ENCODE results near the gene SPG11.

Gene SPG11

DNA sequence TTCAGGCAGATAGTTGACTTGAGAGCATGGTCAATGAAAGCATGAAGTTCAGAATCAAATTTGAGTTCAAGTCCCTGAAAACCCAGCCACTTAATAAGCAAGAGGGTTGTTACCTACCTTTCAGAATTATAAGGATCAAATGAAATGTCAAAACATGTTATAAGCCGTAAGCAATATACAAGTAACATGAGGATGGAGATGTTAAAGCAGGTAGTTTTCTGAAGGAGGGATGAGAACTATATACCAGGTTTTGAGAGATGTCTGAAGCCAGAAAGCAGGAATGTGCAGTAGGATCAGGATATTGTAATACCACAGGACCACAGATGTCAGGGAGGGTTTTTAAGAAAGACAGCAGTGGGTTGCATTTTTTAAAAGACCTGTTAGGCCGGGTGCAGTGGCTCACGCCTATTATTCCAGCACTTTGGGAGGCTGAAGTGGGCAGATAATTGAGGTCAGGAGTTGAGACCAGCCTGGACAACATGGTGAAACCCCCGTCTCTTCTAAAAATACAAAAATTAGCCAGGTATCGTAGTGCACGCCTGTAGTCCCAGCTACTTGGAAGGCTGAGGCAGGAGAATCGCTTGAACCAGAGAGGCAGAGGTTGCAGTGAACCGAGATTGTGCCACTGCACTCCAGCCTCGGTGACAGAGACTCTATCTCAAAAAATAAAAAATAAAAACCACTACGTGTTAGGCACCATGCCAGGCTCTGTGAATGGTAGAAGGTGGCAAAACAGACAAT, 133.4 kb downstream of the SPG11 start:
- H3K4me1 ChIP-seq, result no peaks in the 10 kb centered on the region; the same call in 1 of the 2 replicates
- H3K27me3 ChIP-seq, result no peaks in the 10 kb centered on the region
- no peak overlapping the region for H3K4me3 ChIP-seq (ENCODE audit: low read depth, low read length)
- TF ChIP-seq, protein P1, sequence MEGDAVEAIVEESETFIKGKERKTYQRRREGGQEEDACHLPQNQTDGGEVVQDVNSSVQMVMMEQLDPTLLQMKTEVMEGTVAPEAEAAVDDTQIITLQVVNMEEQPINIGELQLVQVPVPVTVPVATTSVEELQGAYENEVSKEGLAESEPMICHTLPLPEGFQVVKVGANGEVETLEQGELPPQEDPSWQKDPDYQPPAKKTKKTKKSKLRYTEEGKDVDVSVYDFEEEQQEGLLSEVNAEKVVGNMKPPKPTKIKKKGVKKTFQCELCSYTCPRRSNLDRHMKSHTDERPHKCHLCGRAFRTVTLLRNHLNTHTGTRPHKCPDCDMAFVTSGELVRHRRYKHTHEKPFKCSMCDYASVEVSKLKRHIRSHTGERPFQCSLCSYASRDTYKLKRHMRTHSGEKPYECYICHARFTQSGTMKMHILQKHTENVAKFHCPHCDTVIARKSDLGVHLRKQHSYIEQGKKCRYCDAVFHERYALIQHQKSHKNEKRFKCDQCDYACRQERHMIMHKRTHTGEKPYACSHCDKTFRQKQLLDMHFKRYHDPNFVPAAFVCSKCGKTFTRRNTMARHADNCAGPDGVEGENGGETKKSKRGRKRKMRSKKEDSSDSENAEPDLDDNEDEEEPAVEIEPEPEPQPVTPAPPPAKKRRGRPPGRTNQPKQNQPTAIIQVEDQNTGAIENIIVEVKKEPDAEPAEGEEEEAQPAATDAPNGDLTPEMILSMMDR (IDR thresholded peaks at IDR 0.05; ENCODE audit: low read depth, low read length), result no peak
- H3K9me3 ChIP-seq, result no peaks in the 10 kb centered on the region
- H3K36me3 ChIP-seq, result peaks cover 8% of the 10 kb centered on the region
- DNase-seq, result no peak

DNA sequence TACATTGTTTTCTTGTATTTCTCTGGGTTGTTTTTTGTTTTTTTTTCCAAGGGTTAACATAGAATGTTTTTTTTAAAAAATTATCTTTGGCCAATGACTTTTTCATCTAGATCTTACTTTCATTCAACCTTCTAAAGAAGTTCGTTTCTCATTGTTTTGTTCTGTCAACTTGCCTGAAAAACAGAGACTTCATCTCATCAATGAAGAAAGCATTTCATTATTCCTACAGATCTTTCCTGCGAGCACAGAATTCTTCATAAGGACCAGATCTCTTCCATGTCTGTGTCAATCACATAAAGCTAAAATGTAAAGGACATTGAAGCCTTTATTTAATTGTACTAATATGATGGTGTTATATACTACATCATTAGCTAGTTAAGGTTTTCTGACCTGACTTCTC, 136.2 kb downstream of the SPG11 start:
- Histone ChIP-seq H3K27me3 (no peaks in the 10 kb centered on the region), H3K9me3 (no peaks in the 10 kb centered on the region), H3K4me1 (no peaks in the 10 kb centered on the region; the same call in 1 of the 2 replicates), H3K36me3 (peaks cover 23% of the 10 kb centered on the region), H3K4me3 (ENCODE audit: low read depth, low read length) (no peak overlapping the region)
- DNase-seq, result no peak
- TF ChIP-seq, protein P1 (IDR thresholded peaks at IDR 0.05; ENCODE audit: low read depth, low read length), result no peak

DNA sequence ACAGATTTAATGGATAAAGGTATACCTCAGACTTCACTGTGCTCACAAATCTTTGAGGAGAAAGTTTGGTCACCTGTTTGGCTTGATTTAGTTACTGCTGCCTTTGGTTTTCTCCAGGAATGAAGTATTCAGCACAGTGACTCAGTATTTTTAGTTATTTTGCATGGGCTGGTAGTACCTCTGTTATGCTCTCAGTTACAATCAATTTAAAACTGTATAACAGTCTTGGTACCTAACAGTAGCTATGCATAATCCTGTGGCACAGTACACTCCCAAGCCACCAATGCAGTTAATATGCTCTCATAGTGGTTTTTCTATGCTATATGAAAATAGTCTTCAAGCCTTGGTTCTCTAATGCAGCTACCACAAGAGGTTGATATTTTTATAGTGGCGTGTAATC, 138.4 kb downstream of the SPG11 start:
- peaks cover 38% of the 10 kb centered on the region for H3K36me3 ChIP-seq
- H3K9me3 ChIP-seq, result no peaks in the 10 kb centered on the region
- no peaks in the 10 kb centered on the region for H3K27me3 ChIP-seq
- TF ChIP-seq, protein P1 (IDR thresholded peaks at IDR 0.05; ENCODE audit: low read depth, low read length), result no peak
- H3K4me1 ChIP-seq, result no peaks in the 10 kb centered on the region
- H3K4me3 ChIP-seq (ENCODE audit: low read depth, low read length), result no peak overlapping the region
- no peak for DNase-seq

DNA sequence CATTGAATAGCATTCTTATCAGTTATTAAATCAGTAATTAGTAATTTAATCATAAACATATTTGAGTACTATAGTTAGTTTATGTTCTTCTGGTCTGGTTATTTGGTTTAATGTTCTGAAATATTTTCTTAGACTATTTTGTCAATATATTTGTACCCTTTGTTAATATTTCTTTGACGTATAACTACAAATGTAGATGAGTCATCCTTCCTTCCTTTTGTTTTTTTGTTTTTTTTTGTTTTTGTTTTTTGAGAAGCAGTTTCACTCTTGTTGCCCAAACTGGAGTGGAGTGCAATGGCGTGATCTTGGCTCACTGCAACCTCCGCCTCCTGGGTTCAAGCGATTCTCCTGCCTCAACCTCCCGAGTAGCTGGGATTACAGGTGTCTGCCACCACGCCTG, 143.9 kb downstream of the SPG11 start:
- no peaks in the 10 kb centered on the region for H3K27me3 ChIP-seq
- TF ChIP-seq, protein P1 (IDR thresholded peaks at IDR 0.05; ENCODE audit: low read depth, low read length), result no peak
- H3K4me1 ChIP-seq, result no peaks in the 10 kb centered on the region
- no peak overlapping the region for H3K4me3 ChIP-seq (ENCODE audit: low read depth, low read length)
- peaks cover 51% of the 10 kb centered on the region for H3K36me3 ChIP-seq
- no peak for DNase-seq
- no peaks in the 10 kb centered on the region for H3K9me3 ChIP-seq

DNA sequence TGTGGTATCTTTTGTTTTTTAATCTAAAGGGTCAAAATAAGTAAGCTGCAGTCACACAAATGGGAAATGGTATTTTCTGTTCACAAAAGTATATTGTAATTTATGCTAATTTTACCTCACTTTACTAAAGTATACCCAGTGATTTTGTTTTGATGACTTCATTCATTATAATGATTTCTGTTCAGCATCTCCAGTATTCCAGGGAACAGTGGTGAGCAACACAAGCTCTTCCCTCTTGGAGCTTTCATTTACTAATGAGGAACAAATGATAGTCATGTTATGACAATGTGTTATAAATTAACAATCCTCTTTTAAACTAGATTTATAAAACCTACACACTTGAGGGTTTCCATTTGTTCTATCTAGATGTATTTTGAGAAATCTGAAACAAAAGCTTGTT, 147.0 kb downstream of the SPG11 start:
- no peaks in the 10 kb centered on the region for H3K9me3 ChIP-seq
- H3K4me1 ChIP-seq, result no peaks in the 10 kb centered on the region
- peaks cover 37% of the 10 kb centered on the region for H3K36me3 ChIP-seq
- H3K4me3 ChIP-seq (ENCODE audit: low read depth, low read length), result no peak overlapping the region
- H3K27me3 ChIP-seq, result no peaks in the 10 kb centered on the region
- TF ChIP-seq, protein P1 (IDR thresholded peaks at IDR 0.05; ENCODE audit: low read depth, low read length), result no peak
- no peak for DNase-seq
